Stimulated activated CD4-positive, alpha-beta T cell treated with anti-CD3 and anti-CD28 coated beads, Interleukin-4, amount 100 ng/mL, for 24 hours (primary cell): ENCODE results near the gene C6orf52.
"Not testable (repeated sequence)": the region's sequence is repeated elsewhere in the genome, so short reads cannot be mapped to it uniquely, and the experiment has no call there.

ENCODE experiments used
- DNase-seq: peaks from one replicate; pipeline ENCODE4 v3.0.0-alpha.2; 2020

C6orf52 gene

GRCh38 chr6:10695086-10695657, 756 bp upstream of the C6orf52 start:
- DNase-seq = no peak

- DNase-seq = no peak
Observed at GRCh38 chr6:10692965-10693538, 1.4 kb downstream of the C6orf52 start.

- no peak for DNase-seq
Observed at GRCh38 chr6:10690651-10691445, 3.6 kb downstream of the C6orf52 start.

- no peak for DNase-seq
Observed at GRCh38 chr6:10687582-10687981, 6.8 kb downstream of the C6orf52 start.

GRCh38 chr6:10686901-10687300, 7.5 kb downstream of the C6orf52 start:
- no peak for DNase-seq

GRCh38 chr6:10685092-10685915, 9.1 kb downstream of the C6orf52 start:
- peak; percentile 6 for DNase-seq

GRCh38 chr6:10684618-10685017, 9.8 kb downstream of the C6orf52 start:
- no peak for DNase-seq

GRCh38 chr6:10682355-10682988, 11.9 kb downstream of the C6orf52 start:
- DNase-seq = no peak

- no peak for DNase-seq
Observed at GRCh38 chr6:10681795-10682194, 12.6 kb downstream of the C6orf52 start.

- DNase-seq = no peak
Observed at GRCh38 chr6:10678456-10678855, 16.0 kb downstream of the C6orf52 start.

GRCh38 chr6:10676403-10676802, 18.0 kb downstream of the C6orf52 start:
- DNase-seq = no peak

- DNase-seq = no peak
Observed at GRCh38 chr6:10668126-10668917, 26.1 kb downstream of the C6orf52 start.

- not testable (repeated sequence) for DNase-seq
Observed at GRCh38 chr6:10665595-10665994, 28.8 kb downstream of the C6orf52 start.

- DNase-seq = no peak
Observed at GRCh38 chr6:10662742-10663141, 31.7 kb downstream of the C6orf52 start.

GRCh38 chr6:10662207-10662606, 32.2 kb downstream of the C6orf52 start:
- DNase-seq = no peak

GRCh38 chr6:10660431-10661191, 33.8 kb downstream of the C6orf52 start:
- DNase-seq = not testable (repeated sequence)

- DNase-seq = no peak
Observed at GRCh38 chr6:10659699-10660348, 34.6 kb downstream of the C6orf52 start.

- no peak for DNase-seq
Observed at GRCh38 chr6:10658910-10659698, 35.3 kb downstream of the C6orf52 start.

GRCh38 chr6:10655508-10656055, 38.8 kb downstream of the C6orf52 start:
- DNase-seq = no peak
